Measurements from ENCODE around the gene SPATA9.
A peak's percentile ranks its signal among the peaks of the same experiment; 100 is the strongest.
"Not testable (repeated sequence)": the region's sequence is repeated elsewhere in the genome, so short reads cannot be mapped to it uniquely, and the experiment has no call there.

SPATA9 gene

GRCh38 chr5:95715799-95716461, 33.1 kb upstream of the SPATA9 start:
- peak; percentile 67 to 86 for DNase-seq

- no peak for DNase-seq
These were observed 31.3 kb upstream of the SPATA9 start for GRCh38 chr5:95713960-95714710.

GRCh38 chr5:95713246-95713645, 30.5 kb upstream of the SPATA9 start:
- DNase-seq: not testable (repeated sequence)

- DNase-seq: peak; percentile 95 to 99
These were observed 29.7 kb upstream of the SPATA9 start for GRCh38 chr5:95712347-95712958.

- no peak for DNase-seq
These were observed 28.9 kb upstream of the SPATA9 start for GRCh38 chr5:95711501-95712346.

GRCh38 chr5:95710651-95711500, 28.1 kb upstream of the SPATA9 start:
- not testable (repeated sequence) for DNase-seq

- DNase-seq: no peak
These were observed 27.3 kb upstream of the SPATA9 start for GRCh38 chr5:95709967-95710650.

- DNase-seq: no peak
These were observed 26.1 kb upstream of the SPATA9 start for GRCh38 chr5:95708876-95709275.

- not testable (repeated sequence) for DNase-seq
These were observed 24.9 kb upstream of the SPATA9 start for GRCh38 chr5:95707534-95708188.

- DNase-seq: no peak
These were observed 24.3 kb upstream of the SPATA9 start for GRCh38 chr5:95707055-95707454.

GRCh38 chr5:95706196-95706595, 23.4 kb upstream of the SPATA9 start:
- DNase-seq: not testable (repeated sequence)

GRCh38 chr5:95704150-95704549, 21.4 kb upstream of the SPATA9 start:
- no peak for DNase-seq

GRCh38 chr5:95701074-95701473, 18.3 kb upstream of the SPATA9 start:
- DNase-seq: no peak

GRCh38 chr5:95699337-95699736, 16.5 kb upstream of the SPATA9 start:
- DNase-seq: no peak

GRCh38 chr5:95697781-95698681, 15.2 kb upstream of the SPATA9 start:
- DNase-seq: no peak

GRCh38 chr5:95690333-95690732, 7.5 kb upstream of the SPATA9 start:
- no peak for DNase-seq

- no peak for DNase-seq
These were observed 6.9 kb upstream of the SPATA9 start for GRCh38 chr5:95689680-95690079.

GRCh38 chr5:95686651-95687050, 3.9 kb upstream of the SPATA9 start:
- DNase-seq: no peak

GRCh38 chr5:95684361-95684760, 1.6 kb upstream of the SPATA9 start:
- DNase-seq: no peak

- DNase-seq: no peak
These were observed 9.7 kb downstream of the SPATA9 start for GRCh38 chr5:95673081-95673480.

Measured in SW 1271 (cell line).